ENCODE results near the gene MAN1C1. TPM values are rescaled to one million over a fixed set of nuclear protein-coding genes. Genes with fewer than 3 reads are reported as not detected.

MAN1C1 gene
- total RNA-seq, 2 experiments from 2014 or later: 22.3 to 24.1 TPM

DNA sequence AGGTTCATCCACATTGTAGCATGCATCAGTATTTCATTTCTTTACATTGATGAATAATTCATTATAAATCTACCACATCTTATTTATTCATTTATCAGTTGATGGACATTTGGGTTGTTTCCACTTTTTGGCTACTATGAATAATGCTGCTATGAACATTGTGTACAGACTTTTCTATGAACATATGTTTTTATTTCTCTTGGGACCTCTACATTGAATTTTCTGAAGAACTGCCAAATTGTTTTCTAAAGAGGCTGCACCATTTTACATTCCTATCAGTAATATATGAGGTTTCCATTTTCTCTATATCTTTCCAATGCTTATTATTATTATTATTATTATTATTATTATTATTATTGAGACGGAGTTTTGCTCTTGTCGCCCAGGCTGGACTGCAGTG is 102.1 kb downstream of the MAN1C1 start:
- Mint-ChIP-seq H3K36me3 (ENCODE audit: low read depth) (peaks cover 8% of the 10 kb centered on the region), H3K27ac (no peak overlapping the region), H3K9me3 (peaks cover 4% of the 10 kb centered on the region), H3K4me3 (no peak overlapping the region), H3K27me3 (peaks cover 41% of the 10 kb centered on the region), H3K4me1 (no peaks in the 10 kb centered on the region)
- DNase-seq: no peak
- POLR2A ChIA-PET: no interaction called here
- CTCF ChIA-PET: no interaction called here

DNA sequence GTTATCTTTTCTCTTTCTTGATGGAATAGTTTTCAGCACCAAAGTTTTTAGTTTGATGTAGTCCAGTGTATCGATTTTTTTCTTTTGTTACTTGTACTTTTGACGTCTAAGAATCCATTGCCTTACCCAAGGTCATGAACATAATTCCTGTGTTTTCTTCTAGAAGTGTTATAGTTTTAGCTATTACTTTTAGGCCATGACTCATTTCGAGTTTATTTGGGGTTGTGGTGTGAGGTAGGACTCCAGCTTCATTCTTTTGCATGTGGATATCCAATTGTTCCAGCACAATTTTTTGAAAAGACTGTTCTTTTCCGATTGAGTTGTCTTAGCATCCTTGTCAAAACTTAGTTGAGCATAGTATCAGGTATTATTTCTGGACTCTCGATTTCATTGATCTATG is 104.0 kb downstream of the MAN1C1 start:
- H3K9me3 Mint-ChIP-seq: peaks cover 4% of the 10 kb centered on the region
- H3K36me3 Mint-ChIP-seq (ENCODE audit: low read depth): peaks cover 8% of the 10 kb centered on the region
- CTCF ChIA-PET: no interaction called here
- no peaks in the 10 kb centered on the region for H3K4me1 Mint-ChIP-seq
- POLR2A ChIA-PET: no interaction called here
- no peak for DNase-seq
- H3K27ac Mint-ChIP-seq: no peak overlapping the region
- H3K27me3 Mint-ChIP-seq: peaks cover 43% of the 10 kb centered on the region
- no peak overlapping the region for H3K4me3 Mint-ChIP-seq

DNA sequence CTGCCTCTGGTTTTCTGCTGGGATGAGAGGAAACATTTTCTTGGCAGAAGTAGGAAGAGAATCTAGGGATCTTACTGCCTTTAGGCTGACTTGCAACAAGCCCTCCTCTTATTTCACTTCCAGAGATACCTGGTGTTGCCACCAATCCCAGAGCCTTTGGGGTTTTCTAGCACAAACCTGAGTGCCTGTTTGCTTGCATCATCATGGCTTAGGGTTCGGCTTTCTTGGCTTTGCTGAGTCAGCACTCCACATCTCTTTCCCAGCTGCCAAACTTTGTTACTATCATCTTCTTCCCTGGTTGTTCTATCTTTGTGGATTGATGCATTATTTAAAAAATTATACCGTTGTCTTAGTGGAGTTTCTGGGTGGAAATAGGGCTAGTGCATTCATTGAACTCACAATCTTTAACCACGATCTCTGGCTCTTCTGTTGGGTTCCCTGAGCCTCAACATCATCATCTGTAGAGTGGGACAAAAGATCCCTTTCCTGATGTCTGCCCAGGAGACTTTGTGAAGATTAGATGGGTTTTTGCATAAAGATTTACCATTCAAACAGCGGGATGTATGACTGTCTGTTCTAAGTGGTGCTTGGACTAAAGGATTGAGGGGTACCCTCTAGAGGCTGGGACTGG is 106.8 kb downstream of the MAN1C1 start:
- POLR2A ChIA-PET: no interaction called here
- Mint-ChIP-seq H3K27me3 (peaks cover 50% of the 10 kb centered on the region), H3K36me3 (ENCODE audit: low read depth) (peaks cover 2% of the 10 kb centered on the region), H3K9me3 (no peaks in the 10 kb centered on the region), H3K27ac (no peak overlapping the region), H3K4me3 (no peak overlapping the region), H3K4me1 (no peaks in the 10 kb centered on the region)
- CTCF ChIA-PET: no interaction called here
- DNase-seq: no peak

DNA sequence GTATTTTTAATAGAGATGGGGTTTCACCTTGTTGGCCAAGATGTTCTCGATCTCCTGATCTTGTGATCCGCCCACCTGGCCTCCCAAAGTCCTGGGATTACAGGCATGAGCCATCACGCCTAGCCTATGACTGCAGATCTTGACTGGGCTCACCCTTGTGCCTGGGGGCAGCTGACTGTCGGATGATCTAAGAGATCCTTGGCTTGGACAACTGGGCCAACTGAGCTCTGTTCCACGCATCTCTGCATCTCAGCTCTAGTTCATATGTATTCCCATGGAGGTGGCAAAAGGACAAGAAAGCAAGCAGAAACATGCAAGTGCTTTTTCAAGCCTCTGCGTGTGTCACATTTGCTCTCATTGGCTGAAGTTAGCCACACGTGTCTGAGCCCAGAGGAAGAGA is 107.6 kb downstream of the MAN1C1 start:
- Mint-ChIP-seq H3K9me3 (no peaks in the 10 kb centered on the region), H3K4me3 (no peak overlapping the region), H3K27ac (no peak overlapping the region), H3K27me3 (peaks cover 56% of the 10 kb centered on the region), H3K36me3 (ENCODE audit: low read depth) (no peaks in the 10 kb centered on the region), H3K4me1 (no peaks in the 10 kb centered on the region)
- DNase-seq: no peak
- ChIA-PET CTCF (interaction anchor here (0.6 to 1.5 kb wide), 2 partner anchors 10 to 68 kb away, joined by 3 to 4 read pairs; no protein-coding TSS in a partner anchor), POLR2A (interaction anchor here (0.6 kb wide), 1 partner anchor 1251 kb away, joined by 3 read pairs; no protein-coding TSS in a partner anchor)

DNA sequence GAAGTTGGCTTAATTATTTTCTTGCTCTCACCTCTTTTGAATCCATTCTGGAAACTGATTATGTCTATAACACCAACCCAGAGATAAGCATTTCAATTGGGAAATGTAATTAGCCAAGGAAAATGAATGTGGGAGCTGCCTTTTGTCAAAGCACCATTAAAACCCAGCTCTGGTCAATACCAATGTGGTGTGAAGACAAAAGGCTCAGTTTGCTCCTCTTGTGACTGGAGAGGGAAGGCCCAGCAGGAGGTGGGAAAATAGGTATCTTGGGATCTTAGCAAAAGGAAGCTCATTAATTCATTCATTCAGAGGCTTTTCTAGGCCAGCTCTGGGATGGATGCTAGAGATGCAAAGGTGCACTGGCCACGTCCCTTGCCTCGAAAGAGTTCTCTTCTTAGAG is 108.4 kb downstream of the MAN1C1 start:
- H3K4me1 Mint-ChIP-seq: peaks cover 4% of the 10 kb centered on the region
- H3K36me3 Mint-ChIP-seq (ENCODE audit: low read depth): no peaks in the 10 kb centered on the region
- no peaks in the 10 kb centered on the region for H3K9me3 Mint-ChIP-seq
- DNase-seq: no peak
- H3K27me3 Mint-ChIP-seq: peaks cover 59% of the 10 kb centered on the region
- H3K27ac Mint-ChIP-seq: no peak overlapping the region
- ChIA-PET CTCF (interaction anchor here (1.0 to 1.5 kb wide), 2 partner anchors 10 to 12 kb away, joined by 3 to 4 read pairs; no protein-coding TSS in a partner anchor), POLR2A (interaction anchor here (1.1 kb wide), 1 partner anchor 49 kb away, joined by 3 read pairs; no protein-coding TSS in a partner anchor)
- no peak overlapping the region for H3K4me3 Mint-ChIP-seq

DNA sequence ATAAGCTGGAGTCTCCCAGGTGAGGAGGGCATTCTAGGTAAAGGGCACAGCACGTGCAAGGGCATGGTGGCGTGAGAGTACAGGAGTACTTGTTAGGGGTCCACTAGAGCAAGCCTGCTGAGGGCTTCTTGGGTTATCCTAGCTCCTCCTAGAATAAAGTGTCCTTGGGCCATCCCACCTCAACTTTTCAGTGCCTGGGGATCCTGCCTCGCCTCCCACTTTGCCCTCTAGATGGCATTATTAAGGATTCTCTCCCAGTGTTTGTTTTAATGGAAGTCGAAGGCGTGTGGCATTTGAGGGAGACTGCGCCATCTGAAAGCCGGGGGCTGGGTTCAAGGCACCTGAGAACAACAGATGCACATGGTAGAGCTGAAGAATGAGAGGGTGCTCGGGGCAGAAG is 108.9 kb downstream of the MAN1C1 start:
- CTCF ChIA-PET: interaction anchor here (1.0 to 1.5 kb wide), 2 partner anchors 11 to 12 kb away, joined by 3 to 4 read pairs; no protein-coding TSS in a partner anchor
- no peak for DNase-seq
- H3K9me3 Mint-ChIP-seq: no peaks in the 10 kb centered on the region
- peaks cover 63% of the 10 kb centered on the region for H3K27me3 Mint-ChIP-seq
- H3K4me1 Mint-ChIP-seq: peaks cover 9% of the 10 kb centered on the region
- H3K4me3 Mint-ChIP-seq: no peak overlapping the region
- no peak overlapping the region for H3K27ac Mint-ChIP-seq
- POLR2A ChIA-PET: interaction anchor here (1.1 kb wide), 1 partner anchor 49 kb away, joined by 3 read pairs; no protein-coding TSS in a partner anchor
- no peaks in the 10 kb centered on the region for H3K36me3 Mint-ChIP-seq (ENCODE audit: low read depth)

DNA sequence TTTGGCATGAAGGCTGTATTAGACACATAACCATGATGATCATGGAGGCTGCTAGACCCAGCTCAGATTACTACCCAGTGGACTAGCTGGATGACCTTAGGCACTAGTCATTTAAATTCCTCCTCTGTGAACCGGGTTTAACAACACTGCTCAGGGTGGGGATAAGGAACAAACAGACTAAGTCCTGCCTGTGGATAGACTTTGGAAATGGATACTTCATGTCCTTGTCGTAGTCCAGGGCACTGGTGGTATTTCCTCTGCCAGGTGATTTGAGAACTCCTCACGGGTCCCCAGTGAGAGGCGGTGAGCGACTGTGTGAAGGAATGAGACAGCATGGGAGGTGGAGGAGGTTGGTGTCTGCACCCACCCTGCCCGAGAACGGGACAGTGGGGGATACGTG is 110.5 kb downstream of the MAN1C1 start:
- Mint-ChIP-seq H3K4me3 (no peak overlapping the region), H3K4me1 (peaks cover 22% of the 10 kb centered on the region), H3K9me3 (no peaks in the 10 kb centered on the region), H3K36me3 (ENCODE audit: low read depth) (no peaks in the 10 kb centered on the region), H3K27ac (no peak overlapping the region), H3K27me3 (peaks cover 63% of the 10 kb centered on the region)
- DNase-seq: no peak
- ChIA-PET CTCF (interaction anchor here (1.1 kb wide), 1 partner anchor 37 kb away, joined by 3 read pairs; no protein-coding TSS in a partner anchor), POLR2A (no interaction called here)

DNA sequence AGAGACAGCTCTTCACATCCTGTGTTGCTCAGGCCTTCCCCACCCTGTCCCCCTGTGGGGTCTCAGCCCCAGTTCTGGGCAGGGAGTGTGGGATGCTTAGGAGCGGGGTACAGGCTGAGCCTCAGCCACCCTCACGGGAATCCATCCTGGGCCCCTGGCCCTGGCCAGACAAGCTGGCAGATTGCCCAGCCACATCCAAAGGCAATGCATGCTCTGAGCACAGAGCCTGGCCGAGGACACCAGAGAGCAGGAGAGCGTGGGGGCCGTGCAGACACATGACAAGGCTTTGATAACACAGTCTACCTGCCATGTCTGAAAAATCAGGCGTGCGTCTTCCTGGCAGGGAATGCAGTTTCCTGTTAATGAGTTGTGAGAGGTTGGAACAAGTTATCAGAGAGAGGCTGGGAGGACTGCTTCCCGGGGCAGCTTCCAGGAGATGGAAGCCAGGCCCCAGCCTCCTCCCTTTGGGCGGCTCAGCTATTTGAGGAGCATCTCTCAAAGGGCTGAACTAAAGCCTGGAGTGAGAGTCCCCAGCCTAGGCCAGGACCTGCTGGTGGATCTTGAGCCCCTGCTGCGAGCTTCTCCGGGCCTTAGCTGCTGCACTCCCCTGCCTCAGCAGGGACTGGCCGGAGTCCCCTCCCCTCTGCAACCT is 111.2 kb downstream of the MAN1C1 start:
- no peaks in the 10 kb centered on the region for H3K9me3 Mint-ChIP-seq
- no peaks in the 10 kb centered on the region for H3K36me3 Mint-ChIP-seq (ENCODE audit: low read depth)
- H3K4me3 Mint-ChIP-seq: no peak overlapping the region
- no peak for DNase-seq
- no peak overlapping the region for H3K27ac Mint-ChIP-seq
- peaks cover 61% of the 10 kb centered on the region for H3K27me3 Mint-ChIP-seq
- ChIA-PET POLR2A (no interaction called here), CTCF (no interaction called here)
- H3K4me1 Mint-ChIP-seq: peaks cover 22% of the 10 kb centered on the region

DNA sequence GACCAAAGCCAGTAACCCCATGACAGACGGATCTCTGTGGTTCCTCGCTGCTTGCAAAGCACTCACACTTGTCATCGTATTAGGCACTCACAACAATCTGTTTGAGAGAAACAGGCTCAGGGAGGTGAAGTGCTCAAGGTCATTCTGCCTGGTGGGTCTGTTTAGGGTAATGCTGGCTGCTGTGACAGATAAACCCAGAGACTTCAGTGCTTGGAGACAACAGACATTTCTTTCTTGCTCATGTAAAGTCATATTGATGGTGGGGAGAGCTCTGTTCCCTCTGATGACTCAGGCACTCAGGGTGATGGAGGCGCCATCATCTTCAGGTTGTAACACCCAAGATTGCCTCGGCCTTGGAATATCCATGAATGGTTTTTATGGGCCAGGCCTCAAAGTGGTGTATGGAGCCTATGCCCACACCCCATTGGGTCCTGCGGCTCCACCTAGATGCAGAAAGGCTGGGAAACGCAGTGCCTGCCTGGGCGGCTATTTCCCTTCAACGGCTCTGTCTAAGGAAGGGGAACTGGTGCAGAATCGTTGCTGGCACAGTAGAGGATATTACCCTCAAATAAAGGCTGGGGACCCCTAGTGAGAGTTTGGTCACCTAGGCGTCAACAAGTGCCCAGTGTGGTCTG is 111.8 kb downstream of the MAN1C1 start:
- no peak for DNase-seq
- Mint-ChIP-seq H3K4me1 (peaks cover 22% of the 10 kb centered on the region), H3K27ac (no peak overlapping the region), H3K27me3 (peaks cover 64% of the 10 kb centered on the region), H3K4me3 (no peak overlapping the region), H3K9me3 (no peaks in the 10 kb centered on the region), H3K36me3 (ENCODE audit: low read depth) (no peaks in the 10 kb centered on the region)
- POLR2A ChIA-PET: no interaction called here
- CTCF ChIA-PET: no interaction called here

DNA sequence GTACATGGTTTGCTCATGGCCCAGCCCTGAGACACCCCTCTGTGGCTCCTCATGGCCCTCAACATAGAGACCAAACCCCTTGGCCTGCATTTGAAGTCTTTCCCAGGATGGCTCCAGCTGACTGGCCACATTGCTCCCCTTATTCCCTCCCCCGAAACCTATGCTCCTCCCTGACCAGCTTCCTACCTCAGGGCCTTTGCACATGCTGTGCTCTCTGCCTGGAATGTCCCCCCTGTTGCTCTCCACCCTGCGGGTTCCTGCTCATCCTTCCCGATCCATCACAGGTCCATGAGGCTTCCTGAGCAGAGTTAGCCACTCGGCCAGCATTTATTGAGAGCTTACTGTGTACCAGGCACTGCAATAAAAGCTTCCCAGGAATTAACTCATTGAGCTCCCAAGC is 112.5 kb downstream of the MAN1C1 start:
- Mint-ChIP-seq H3K4me3 (no peak overlapping the region), H3K4me1 (peaks cover 22% of the 10 kb centered on the region), H3K27ac (no peak overlapping the region), H3K27me3 (peaks cover 62% of the 10 kb centered on the region), H3K36me3 (ENCODE audit: low read depth) (no peaks in the 10 kb centered on the region), H3K9me3 (no peaks in the 10 kb centered on the region)
- CTCF ChIA-PET: no interaction called here
- POLR2A ChIA-PET: interaction anchor here (0.7 kb wide), 1 partner anchor 298 kb away, joined by 3 read pairs; no protein-coding TSS in a partner anchor
- DNase-seq: no peak

DNA sequence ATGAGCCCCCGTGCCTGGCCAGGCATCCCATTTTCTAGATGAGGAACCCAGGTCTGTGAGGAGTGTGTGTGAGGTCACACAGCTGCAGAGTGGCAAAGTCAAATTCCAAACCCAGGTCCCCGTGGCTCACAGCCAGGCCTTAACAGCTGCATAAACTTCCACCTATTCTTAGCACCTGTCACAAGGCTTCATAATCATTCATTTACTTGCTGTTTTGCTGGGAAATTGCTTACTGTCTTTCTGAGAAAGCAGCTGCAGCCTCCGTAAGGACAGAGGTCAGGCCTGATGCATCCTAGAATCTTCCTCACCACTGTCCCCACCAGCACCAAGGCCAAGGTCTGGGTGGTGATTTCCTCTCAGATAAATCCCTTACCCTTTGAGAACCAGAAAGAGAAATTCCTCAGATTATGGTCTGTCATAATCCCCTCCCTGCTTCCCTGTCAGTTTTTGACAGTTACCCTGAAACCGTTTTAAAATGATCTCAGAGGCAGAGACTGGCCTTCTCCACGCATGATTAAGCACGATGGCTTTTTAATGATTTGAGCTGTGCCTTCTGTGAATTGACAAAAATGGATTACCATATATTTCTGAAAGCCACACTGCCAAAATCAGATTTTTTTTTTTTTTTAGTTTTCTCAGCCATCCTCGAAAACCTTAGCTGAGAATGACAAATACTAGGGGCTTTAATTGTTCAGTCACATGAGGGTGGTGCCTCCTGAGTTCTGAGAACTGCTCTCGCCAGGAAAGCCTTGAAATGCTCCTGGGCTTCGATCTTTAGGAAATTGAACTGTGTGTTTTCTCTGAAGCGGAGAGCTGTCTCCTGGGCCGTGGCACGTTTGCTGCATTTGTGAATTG is 113.4 kb downstream of the MAN1C1 start:
- ChIA-PET POLR2A (interaction anchor here (0.7 to 0.8 kb wide), 2 partner anchors 63 to 299 kb away, joined by 3 read pairs; no protein-coding TSS in a partner anchor), CTCF (interaction anchor here (0.9 to 1.7 kb wide), 2 partner anchors 54 to 111 kb away, joined by 4 to 5 read pairs; no protein-coding TSS in a partner anchor)
- DNase-seq: no peak
- peaks cover 61% of the 10 kb centered on the region for H3K27me3 Mint-ChIP-seq
- H3K4me3 Mint-ChIP-seq: no peak overlapping the region
- peaks cover 22% of the 10 kb centered on the region for H3K4me1 Mint-ChIP-seq
- H3K27ac Mint-ChIP-seq: no peak overlapping the region
- H3K9me3 Mint-ChIP-seq: no peaks in the 10 kb centered on the region
- H3K36me3 Mint-ChIP-seq (ENCODE audit: low read depth): no peaks in the 10 kb centered on the region

DNA sequence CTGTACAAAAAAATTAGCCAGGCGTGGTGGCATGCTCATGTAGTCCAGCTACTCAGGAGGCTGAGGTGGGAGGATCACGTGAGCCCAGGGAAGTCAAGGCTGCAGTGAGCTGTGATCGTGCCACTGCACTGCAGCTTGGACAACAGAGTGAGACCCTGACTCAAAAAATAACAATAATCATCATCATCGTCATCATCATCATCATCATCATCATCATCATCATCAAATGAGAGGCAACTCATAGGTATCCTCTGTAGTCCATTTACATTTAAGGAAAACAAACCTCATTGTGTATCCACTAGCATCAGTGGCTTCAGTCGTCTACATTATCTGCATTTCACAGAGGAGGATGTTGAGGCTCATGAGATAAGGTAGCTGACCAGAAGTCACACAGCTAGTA is 114.6 kb downstream of the MAN1C1 start:
- peaks cover 22% of the 10 kb centered on the region for H3K4me1 Mint-ChIP-seq
- H3K9me3 Mint-ChIP-seq: no peaks in the 10 kb centered on the region
- H3K4me3 Mint-ChIP-seq: no peak overlapping the region
- H3K36me3 Mint-ChIP-seq (ENCODE audit: low read depth): no peaks in the 10 kb centered on the region
- DNase-seq: no peak
- ChIA-PET CTCF (interaction anchor here (1.7 kb wide), 1 partner anchor 112 kb away, joined by 5 read pairs; no protein-coding TSS in a partner anchor), POLR2A (no interaction called here)
- no peak overlapping the region for H3K27ac Mint-ChIP-seq
- H3K27me3 Mint-ChIP-seq: peaks cover 58% of the 10 kb centered on the region

Measured in activated CD4-positive, alpha-beta memory T cell treated with anti-CD3 and anti-CD28 coated beads, Interleukin-2, amount 10 ng/mL, durations not matched to agents 7 days and 5 days (primary cell).